AG04449 (cell line): ENCODE measurements around the gene SLC9A9.
A peak's percentile ranks its signal among the peaks of the same experiment; 100 is the strongest.

Experiments used
- CTCF ChIA-PET: fragments of 350-600 bp; formaldehyde crosslinking; extraction: SDS; loops from one replicate; lab custom pipeline; 2021; ENCODE audit warnings: antibody characterized with exemption; lab: Yijun Ruan, JAX
- POLR2A ChIA-PET: fragments of 400-600, 350-600 bp; formaldehyde crosslinking; extraction: SDS; loops from one replicate; lab custom pipeline; 2020; ENCODE audit warnings: antibody characterized with exemption, inconsistent platforms; lab: Yijun Ruan, JAX
- DNase-seq: peaks from one replicate; pipeline ENCODE4 v3.0.0-alpha.2; 2010; ENCODE audit warnings: low read depth, low spot score
- H3K4me3 ChIP-seq: 2 replicates; pipeline ENCODE4 v1.5.1; 2011; ENCODE audit warnings: low read depth, mild to moderate bottlenecking, control low read depth, low read length
- TF ChIP-seq, protein P1 (sequence below): IDR thresholded peaks from one replicate; pipeline ENCODE4 v1.5.1; 2011; ENCODE audit warnings: mild to moderate bottlenecking, moderate library complexity, low read length, control low read depth, inconsistent platforms; ENCODE audit not compliant: insufficient read depth; ENCODE audit errors: missing control alignments

SLC9A9 gene

DNA sequence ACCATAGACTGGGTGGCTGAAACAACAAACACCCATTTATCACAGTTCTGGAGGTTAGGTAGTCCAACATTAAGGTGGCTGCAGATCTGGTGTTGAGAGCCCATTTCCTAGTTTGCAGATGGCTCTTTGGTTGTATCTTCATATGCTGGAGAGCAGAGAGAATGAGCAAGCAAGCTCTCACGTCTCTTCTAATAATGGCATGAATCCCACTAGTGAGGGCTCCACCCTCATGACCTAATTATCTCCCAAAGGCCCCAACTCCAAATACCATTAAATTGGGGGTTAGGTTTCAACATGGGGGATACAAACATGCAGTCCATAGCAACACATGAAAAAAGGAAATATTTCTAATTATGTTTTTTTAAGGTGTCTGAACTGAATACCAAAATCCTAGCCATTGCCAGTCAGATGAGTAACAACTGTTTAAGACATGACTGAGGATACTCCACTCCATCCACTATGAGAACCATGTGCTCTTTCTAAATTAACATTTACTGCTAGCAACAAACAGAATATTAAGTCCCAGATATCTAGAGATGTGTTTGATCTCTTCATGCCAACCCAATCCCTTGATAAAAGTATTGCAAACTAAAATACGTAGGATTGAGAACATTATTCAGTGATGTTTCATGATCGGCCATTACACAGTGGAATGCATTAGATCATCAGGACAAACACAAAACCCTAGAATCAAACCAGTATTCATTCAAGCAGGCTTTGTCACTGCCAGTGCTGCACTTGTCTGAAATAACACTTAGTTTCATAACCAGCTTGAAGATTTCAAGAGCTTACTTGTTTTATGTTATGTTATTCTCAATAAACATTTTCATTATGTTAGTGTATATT is 340.3 kb downstream of the SLC9A9 start:
- ChIA-PET POLR2A (no interaction called here), CTCF (no interaction called here)
- no peak overlapping the region for H3K4me3 ChIP-seq
- peak; percentile 59 for DNase-seq
- TF ChIP-seq, protein P1, sequence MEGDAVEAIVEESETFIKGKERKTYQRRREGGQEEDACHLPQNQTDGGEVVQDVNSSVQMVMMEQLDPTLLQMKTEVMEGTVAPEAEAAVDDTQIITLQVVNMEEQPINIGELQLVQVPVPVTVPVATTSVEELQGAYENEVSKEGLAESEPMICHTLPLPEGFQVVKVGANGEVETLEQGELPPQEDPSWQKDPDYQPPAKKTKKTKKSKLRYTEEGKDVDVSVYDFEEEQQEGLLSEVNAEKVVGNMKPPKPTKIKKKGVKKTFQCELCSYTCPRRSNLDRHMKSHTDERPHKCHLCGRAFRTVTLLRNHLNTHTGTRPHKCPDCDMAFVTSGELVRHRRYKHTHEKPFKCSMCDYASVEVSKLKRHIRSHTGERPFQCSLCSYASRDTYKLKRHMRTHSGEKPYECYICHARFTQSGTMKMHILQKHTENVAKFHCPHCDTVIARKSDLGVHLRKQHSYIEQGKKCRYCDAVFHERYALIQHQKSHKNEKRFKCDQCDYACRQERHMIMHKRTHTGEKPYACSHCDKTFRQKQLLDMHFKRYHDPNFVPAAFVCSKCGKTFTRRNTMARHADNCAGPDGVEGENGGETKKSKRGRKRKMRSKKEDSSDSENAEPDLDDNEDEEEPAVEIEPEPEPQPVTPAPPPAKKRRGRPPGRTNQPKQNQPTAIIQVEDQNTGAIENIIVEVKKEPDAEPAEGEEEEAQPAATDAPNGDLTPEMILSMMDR = no peak

DNA sequence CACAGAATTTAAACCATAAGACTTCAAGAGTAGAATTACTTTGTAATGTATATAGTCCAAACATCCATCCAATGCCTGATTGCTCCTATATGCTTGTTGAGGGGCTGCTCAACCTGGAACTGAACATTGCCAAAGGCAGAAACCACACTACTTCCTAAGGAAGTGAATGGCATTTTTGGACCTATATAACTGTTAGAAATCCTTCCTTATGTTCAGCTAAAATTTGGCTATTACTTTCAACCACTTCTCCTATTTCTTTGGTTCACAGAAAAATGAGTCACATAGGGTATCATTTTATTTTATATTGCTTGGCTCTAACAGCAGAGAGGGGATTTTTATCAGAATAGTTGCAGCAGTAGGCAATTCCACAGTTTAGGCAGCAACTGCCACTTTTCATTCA is 342.1 kb downstream of the SLC9A9 start:
- ChIA-PET CTCF (interaction anchor here (1.0 kb wide), 1 partner anchor 169 kb away, joined by 3 read pairs; no protein-coding TSS in a partner anchor), POLR2A (no interaction called here)
- TF ChIP-seq, protein P1 = no peak
- DNase-seq = no peak
- no peak overlapping the region for H3K4me3 ChIP-seq

DNA sequence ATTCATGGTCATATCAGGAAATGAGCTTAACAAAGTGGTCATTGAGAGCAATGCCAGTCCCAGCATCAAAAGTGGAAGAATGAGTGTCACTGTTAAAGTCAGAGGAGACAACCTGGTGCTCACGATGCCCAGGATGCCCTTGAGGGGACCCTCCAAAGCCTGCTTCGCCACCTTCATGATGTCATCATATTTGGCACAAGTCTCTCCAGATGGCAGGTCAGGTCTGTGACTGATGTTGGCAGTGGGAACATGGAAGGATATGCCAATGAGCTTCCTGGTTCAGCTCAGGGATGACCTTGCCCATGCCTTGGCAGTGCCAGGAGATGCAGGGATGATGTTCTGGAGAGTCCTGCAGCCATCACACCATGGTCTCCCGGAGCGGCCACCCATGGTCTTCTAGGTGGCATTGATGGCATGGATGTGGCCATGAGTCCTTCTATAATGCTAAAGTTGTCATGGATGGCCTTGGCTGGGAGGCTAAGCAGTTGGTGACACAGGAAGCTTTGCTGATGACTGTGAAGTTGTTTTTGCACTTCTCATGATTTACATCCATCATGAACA is 344.9 kb downstream of the SLC9A9 start:
- CTCF ChIA-PET = no interaction called here
- TF ChIP-seq, protein P1 = no peak
- no peak for DNase-seq

DNA sequence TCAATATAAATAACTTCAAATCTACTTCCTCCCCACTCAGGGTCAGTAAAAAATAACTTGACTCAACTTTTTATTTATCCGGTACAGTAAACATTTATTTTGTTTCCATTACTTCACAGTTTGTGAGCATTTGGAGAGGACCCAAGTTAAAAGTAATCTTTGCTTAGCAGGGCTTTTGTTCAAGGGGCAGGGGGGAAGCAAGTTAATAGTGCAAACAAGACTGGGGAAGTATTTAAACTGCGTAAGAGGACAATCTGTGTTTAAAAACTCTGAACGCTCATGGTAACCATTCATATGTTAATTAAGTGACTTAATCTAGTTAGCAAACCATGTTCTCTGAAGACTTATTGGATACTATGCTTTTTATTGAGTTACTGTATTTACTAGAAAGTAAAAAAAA is 346.2 kb downstream of the SLC9A9 start:
- H3K4me3 ChIP-seq = no peak overlapping the region
- TF ChIP-seq, protein P1 = no peak
- ChIA-PET POLR2A (no interaction called here), CTCF (no interaction called here)
- DNase-seq = no peak

More for the DNA sequence above, 344.9 kb downstream of the SLC9A9 start:
- H3K4me3 ChIP-seq = no peak overlapping the region
- POLR2A ChIA-PET = no interaction called here

DNA sequence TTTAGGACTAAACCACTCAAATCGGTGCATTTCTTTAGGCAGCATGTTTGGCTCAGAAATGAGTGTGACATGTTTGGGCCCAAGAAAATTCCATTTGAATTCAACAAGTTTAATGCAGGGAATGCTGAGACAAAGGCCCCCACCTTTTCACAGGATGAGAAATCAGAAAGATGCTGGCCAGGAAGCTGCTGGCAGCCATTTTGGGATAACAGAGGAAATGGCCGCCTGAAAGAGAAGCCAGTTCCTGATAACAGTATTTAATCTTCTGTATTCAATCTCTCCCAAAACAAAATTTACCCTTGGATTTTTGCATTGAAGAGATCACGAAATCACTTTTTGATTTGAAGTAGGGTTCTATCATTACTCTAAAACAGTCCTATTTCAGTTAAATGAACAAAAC is 350.9 kb downstream of the SLC9A9 start:
- H3K4me3 ChIP-seq = no peak overlapping the region
- ChIA-PET POLR2A (no interaction called here), CTCF (no interaction called here)
- TF ChIP-seq, protein P1 = no peak
- no peak for DNase-seq

DNA sequence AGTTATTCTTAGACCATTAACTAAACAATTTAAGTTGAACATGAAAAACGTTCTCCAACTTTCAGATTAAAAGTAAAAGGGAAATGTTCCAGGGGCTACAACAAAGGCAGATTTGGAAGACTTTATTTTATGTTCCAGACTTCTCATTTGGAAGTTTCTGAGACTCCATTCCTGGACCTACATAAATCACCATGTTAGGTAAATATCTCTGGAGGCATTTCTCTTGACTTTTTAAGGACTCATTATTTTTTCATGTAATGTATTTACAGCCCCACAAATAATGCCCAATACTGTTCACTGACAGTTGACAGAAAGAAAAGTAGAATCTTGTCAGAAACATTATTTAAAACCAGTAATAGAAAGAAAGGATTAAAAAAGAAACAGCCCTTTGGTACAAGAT is 352.1 kb downstream of the SLC9A9 start:
- H3K4me3 ChIP-seq = no peak overlapping the region
- ChIA-PET CTCF (no interaction called here), POLR2A (no interaction called here)
- TF ChIP-seq, protein P1 = no peak
- DNase-seq = no peak
